Memory B cell (primary cell): ENCODE data around the gene ALDH7A1.
"Not testable (repeated sequence)": the region's sequence is repeated elsewhere in the genome, so short reads cannot be mapped to it uniquely, and the experiment has no call there.

Experiments used
- ATAC-seq: fragments of 150-1000 bp; cut with Tn5 transposase; 2 replicates; pipeline ENCODE4 v1.10.0; 2021; ENCODE audit warnings: low read depth, mild to moderate bottlenecking, moderate library complexity
- DNase-seq, 2 donors: peaks; one replicate each; pipeline ENCODE4 v3.0.0; 2022; ENCODE audit warnings: low spot score in 2 of 2
- H3K27ac Mint-ChIP-seq: one replicate; pipeline ENCODE4 v1.8.0; 2022; ENCODE audit warnings: mild to moderate bottlenecking, moderate library complexity, mixed read lengths
- H3K27me3 Mint-ChIP-seq: one replicate; pipeline ENCODE4 v1.8.0; 2022; ENCODE audit warnings: mixed read lengths
- H3K36me3 Mint-ChIP-seq: one replicate; pipeline ENCODE4 v1.8.0; 2022; ENCODE audit warnings: mild to moderate bottlenecking, mixed read lengths
- H3K4me1 Mint-ChIP-seq: one replicate; pipeline ENCODE4 v1.8.0; 2022; ENCODE audit warnings: mixed read lengths
- H3K4me3 Mint-ChIP-seq: one replicate; pipeline ENCODE4 v1.8.0; 2022; ENCODE audit warnings: mild to moderate bottlenecking, moderate library complexity, mixed read lengths
- H3K9me3 Mint-ChIP-seq: one replicate; pipeline ENCODE4 v1.8.0; 2022; ENCODE audit warnings: mixed read lengths

Gene ALDH7A1

DNA sequence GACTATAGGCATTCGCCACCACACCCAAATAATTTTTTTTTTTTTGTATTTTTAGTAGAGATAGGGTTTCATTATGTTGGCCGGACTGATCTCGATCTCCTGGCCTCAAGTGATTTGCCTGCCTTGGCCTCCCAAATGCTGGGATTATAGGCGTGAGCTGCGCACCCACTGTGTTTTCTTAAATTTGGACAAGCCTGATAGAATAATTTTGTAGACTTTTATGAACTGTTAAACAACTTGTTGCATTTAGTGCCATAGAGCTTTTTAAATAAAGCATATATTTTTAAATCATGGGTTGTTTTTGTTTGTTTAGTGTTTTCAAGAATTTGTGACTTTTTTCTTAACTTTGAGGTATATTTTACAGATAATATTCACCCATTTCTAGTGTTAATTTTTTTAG lies 10.5 kb upstream of the ALDH7A1 start:
- DNase-seq = no peak
- peaks cover 17% of the 10 kb centered on the region for H3K36me3 Mint-ChIP-seq
- no peak overlapping the region for H3K4me3 Mint-ChIP-seq

DNA sequence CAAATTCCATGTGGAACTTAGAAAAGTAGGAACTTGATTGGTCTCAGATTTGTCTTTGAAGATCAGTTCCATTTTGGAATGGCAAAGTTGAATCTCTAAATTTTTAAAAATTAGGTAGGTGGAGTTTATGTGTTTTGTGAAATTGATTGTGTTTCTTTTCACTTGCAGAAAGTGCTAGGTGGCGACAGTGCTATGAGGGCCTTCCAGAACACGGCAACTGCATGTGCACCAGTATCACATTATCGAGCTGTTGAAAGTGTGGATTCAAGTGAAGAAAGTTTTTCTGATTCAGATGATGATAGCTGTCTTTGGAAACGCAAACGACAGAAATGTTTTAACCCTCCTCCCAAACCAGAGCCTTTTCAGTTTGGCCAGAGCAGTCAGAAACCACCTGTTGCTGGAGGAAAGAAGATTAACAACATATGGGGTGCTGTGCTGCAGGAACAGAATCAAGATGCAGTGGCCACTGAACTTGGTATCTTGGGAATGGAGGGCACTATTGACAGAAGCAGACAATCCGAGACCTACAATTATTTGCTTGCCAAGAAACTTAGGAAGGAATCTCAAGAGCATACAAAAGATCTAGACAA lies 8.5 kb upstream of the ALDH7A1 start:
- Mint-ChIP-seq H3K9me3 (no peaks in the 10 kb centered on the region), H3K4me3 (no peak overlapping the region), H3K4me1 (peaks cover 17% of the 10 kb centered on the region), H3K36me3 (peaks cover 12% of the 10 kb centered on the region), H3K27ac (peak overlapping the region; percentile 82), H3K27me3 (no peaks in the 10 kb centered on the region)
- DNase-seq (no peak), ATAC-seq (no peak)

More for the DNA sequence above, 10.5 kb upstream of the ALDH7A1 start:
- no peaks in the 10 kb centered on the region for H3K9me3 Mint-ChIP-seq
- H3K27ac Mint-ChIP-seq = peak overlapping the region; percentile 16
- H3K27me3 Mint-ChIP-seq = no peaks in the 10 kb centered on the region
- ATAC-seq = no peak
- peaks cover 18% of the 10 kb centered on the region for H3K4me1 Mint-ChIP-seq

DNA sequence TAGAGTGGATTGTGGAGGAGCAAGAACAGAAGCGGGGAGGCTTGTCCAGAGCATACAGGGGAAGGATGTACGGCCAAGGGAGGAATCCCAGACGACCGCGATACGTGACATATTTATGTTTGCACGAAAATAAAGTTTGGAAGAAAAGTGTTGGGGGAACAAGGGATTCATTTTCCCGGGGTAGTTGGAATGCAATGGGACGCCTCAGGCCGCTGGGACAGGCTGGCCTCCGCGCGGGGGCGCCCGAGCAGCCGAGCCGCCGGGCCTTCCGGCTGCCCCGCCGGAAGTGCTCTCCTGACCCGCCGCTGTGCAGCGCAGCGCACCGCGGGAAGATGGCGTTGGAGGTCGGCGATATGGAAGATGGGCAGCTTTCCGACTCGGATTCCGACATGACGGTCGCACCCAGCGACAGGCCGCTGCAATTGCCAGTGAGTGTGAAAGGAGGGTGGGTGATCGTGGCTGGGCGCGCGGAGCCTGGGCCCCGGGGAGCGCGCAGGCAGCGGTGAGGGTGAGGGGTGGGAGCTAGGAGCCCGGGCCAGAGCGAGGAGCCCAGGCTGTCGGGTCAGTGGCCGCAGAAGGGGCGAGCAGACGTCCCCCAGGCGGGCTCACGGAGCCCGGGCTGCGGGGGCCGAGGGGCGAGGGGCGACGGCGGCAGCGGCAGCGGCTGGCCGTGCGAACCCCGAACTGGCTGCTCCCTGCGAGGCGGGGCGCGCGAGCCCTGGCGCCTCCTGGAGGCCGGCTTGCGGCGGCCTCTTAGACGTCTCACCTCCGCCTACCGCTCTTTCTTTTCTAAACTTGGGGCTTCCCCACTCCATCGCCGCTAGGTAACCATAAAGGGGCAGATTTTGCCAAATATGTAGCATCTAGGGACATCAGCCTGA lies 5.9 kb upstream of the ALDH7A1 start, which contains the start of gene PHAX:
Gene PHAX, plus strand, starts transcription at position 317 of the 881 bp plus-strand sequence. Its CDS starts 16 bp downstream, at position 333.
- Mint-ChIP-seq H3K9me3 (no peaks in the 10 kb centered on the region), H3K4me1 (peaks cover 12% of the 10 kb centered on the region), H3K27me3 (no peaks in the 10 kb centered on the region), H3K36me3 (peaks cover 10% of the 10 kb centered on the region), H3K27ac (peak within 1 kb of the TSS; percentile 52), H3K4me3 (peak within 1 kb of the TSS; percentile 92)
- DNase-seq (peak; percentile 73 to 74), ATAC-seq (peak; percentile 90)

DNA sequence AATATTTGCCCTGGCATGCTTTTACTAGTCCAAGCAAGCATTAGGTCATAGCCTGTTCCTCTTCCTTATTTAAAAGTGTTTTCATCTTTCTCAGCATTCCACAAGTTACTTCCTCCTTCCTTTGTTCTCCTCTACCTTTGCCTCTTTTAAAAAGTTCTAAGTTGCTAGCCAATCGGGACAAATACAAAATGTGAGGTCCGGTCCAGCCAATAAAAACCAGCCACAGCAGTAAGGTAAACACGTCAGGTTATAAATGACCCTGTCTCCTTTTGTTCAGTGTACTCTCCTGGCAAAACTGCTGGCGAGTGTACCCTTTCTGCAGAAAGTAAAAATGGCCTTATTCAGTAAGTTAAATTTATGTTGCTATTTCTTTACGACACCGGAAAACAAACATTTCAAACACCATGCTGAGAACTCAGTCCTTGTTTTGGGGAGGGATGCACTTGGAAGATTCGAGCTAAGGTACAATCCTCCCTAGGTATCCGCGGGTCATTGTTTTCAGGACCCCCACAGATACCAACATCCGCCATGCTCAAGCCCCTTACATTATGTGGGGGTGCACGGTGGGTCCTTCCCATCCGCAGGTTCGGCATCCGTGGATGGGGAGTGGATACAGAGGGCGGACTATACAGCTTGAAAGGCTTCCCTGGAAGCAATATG lies 5.1 kb upstream of the ALDH7A1 start:
- not testable (repeated sequence) for ATAC-seq, H3K9me3 Mint-ChIP-seq, DNase-seq, H3K27me3 Mint-ChIP-seq, H3K36me3 Mint-ChIP-seq
- Mint-ChIP-seq H3K27ac (peak overlapping the region; percentile 52), H3K4me3 (peak overlapping the region; percentile 92), H3K4me1 (peaks cover 14% of the 10 kb centered on the region)

DNA sequence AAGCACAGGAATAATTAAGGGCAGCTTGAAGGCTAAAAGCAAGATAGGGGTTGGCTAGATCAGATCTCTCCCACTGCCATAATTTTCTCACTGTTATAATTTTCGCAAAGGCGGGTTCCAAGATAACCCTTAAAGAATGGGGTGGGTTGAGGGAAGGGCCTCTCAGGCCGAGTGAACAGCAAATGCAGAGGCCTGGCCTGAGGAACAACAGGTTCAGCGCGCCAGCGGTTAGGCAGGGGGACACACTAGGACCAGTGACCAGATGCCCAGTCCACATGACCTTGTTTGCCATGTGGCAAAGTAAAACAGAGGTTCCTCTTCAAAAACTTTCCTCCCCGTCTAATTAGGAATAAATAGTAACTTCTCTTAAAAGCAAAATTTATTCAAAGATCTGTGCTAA lies 4.5 kb upstream of the ALDH7A1 start:
- Mint-ChIP-seq H3K4me1 (peaks cover 19% of the 10 kb centered on the region), H3K9me3 (no peaks in the 10 kb centered on the region), H3K4me3 (no peak overlapping the region), H3K27me3 (no peaks in the 10 kb centered on the region), H3K36me3 (peaks cover 9% of the 10 kb centered on the region), H3K27ac (no peak overlapping the region)
- ATAC-seq (no peak), DNase-seq (no peak)

DNA sequence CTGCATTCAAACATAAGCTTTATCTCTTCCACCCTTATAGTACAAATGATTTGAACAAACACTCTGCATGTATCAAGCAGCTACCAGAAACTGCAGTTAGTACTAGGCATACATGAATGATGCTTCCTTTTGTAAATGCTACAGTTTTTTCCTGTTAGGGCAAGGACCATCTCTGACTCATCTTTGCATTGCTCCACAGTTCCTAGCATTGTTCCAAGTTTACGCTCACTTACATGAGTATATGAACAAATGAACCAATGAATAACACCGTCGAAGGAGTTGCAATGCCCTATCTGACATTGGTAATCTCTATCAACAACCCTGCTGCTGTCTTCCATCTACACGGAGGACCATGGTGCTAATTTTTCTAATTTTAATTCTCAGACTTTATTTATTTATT lies 2.1 kb upstream of the ALDH7A1 start:
- no peak overlapping the region for H3K27ac Mint-ChIP-seq
- ATAC-seq (no peak), DNase-seq (no peak)
- peaks cover 5% of the 10 kb centered on the region for H3K27me3 Mint-ChIP-seq
- no peaks in the 10 kb centered on the region for H3K9me3 Mint-ChIP-seq
- peaks cover 14% of the 10 kb centered on the region for H3K4me1 Mint-ChIP-seq
- no peaks in the 10 kb centered on the region for H3K36me3 Mint-ChIP-seq
- no peak overlapping the region for H3K4me3 Mint-ChIP-seq

DNA sequence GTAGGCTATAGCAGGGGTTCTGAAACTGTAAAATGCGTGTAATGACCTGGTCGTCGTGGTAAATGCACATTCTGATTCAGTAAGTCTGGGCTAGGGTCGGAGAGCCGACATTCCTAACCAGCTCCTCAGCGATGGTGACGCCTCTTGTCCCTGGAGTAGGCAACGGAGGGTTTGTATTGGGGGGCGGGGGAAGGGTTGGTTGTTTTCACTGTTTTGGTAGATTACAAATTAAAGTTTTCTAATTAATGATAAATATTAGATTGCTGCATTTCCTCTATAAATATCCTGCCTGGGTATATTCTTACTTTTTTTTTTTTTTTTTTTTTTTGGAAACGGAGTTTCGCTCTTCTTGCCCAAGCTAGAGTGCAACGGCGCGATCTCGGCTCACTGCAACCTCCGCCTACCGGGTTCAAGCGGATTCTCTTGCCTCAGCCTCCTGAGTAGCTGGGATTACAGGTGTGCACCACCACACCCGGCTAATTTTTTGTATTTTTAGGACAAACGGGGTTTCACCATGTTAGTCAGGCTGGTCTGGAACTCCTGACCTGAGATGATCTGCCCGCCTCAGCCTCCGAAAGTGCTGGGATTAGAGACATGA lies 566 bp upstream of the ALDH7A1 start:
- Mint-ChIP-seq H3K4me1 (peaks cover 14% of the 10 kb centered on the region), H3K4me3 (peak overlapping the region; percentile 91), H3K27me3 (peaks cover 5% of the 10 kb centered on the region), H3K27ac (no peak overlapping the region), H3K36me3 (no peaks in the 10 kb centered on the region), H3K9me3 (no peaks in the 10 kb centered on the region)
- ATAC-seq (peak; percentile 19), DNase-seq (no peak)

DNA sequence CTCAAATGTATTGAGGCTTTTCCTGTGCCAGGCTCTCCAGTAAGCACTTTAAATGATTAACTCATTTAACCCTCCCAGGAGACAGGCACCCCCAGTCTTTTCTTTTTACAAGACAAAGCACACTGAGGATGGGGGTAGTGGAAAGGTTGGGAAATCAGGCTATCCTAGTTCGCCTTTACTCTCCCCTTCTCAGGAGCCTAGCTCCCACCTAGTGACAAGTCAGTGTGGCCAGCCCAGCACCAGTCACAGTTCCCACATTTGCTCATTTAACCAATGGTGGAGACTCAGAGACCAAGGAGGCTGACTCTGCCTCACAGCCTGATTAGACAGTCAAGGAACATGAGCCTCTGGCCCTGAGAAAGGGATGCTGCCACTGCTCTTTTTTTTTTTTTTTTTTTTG lies 3.5 kb downstream of the ALDH7A1 start:
- peaks cover 1% of the 10 kb centered on the region for H3K36me3 Mint-ChIP-seq
- no peak overlapping the region for H3K27ac Mint-ChIP-seq
- H3K27me3 Mint-ChIP-seq = peaks cover 5% of the 10 kb centered on the region
- no peaks in the 10 kb centered on the region for H3K9me3 Mint-ChIP-seq
- ATAC-seq (no peak), DNase-seq (no peak)
- H3K4me3 Mint-ChIP-seq = no peak overlapping the region
- H3K4me1 Mint-ChIP-seq = peaks cover 11% of the 10 kb centered on the region

DNA sequence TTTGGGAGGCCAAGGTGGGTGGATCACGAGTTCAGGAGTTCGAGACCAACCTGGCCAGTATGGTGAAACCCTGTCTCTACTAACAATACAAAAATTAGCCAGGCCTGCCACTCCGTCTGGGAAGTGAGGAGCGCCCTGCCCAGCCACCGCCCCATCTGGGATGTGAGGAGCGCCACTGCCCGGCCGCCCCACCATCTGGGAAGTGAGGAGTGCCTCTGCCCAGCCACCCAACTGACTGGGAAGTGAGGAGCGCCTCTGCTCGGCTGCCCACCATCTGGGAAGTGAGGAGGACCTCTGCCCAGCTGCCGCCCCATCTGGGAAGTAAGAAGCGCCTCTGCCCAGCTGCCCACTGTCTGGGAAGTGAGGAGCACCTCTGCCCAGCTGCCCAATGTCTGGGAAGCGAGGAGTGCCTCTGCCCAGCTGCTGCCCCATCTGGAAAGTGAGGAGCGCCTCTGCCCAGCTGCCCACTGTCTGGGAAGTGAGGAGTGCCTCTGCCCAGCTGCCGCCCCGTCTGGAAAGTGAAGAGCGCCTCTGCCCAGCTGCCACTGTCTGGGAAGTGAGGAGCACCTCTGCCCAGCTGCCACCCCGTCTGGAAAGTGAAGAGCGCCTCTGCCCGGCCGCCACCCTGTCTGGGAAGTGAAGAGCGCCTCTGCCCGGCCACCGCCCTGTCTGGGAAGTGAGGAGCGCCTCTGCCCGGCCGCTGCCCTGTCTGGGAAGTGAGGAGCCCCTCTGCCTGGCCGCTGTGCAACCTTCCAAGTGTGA lies 5.3 kb downstream of the ALDH7A1 start:
- no peak overlapping the region for H3K27ac Mint-ChIP-seq
- no peaks in the 10 kb centered on the region for H3K9me3 Mint-ChIP-seq
- peaks cover 3% of the 10 kb centered on the region for H3K36me3 Mint-ChIP-seq
- ATAC-seq = no peak
- no peak for DNase-seq
- H3K4me1 Mint-ChIP-seq = peaks cover 5% of the 10 kb centered on the region
- no peak overlapping the region for H3K4me3 Mint-ChIP-seq
- H3K27me3 Mint-ChIP-seq = peaks cover 7% of the 10 kb centered on the region

DNA sequence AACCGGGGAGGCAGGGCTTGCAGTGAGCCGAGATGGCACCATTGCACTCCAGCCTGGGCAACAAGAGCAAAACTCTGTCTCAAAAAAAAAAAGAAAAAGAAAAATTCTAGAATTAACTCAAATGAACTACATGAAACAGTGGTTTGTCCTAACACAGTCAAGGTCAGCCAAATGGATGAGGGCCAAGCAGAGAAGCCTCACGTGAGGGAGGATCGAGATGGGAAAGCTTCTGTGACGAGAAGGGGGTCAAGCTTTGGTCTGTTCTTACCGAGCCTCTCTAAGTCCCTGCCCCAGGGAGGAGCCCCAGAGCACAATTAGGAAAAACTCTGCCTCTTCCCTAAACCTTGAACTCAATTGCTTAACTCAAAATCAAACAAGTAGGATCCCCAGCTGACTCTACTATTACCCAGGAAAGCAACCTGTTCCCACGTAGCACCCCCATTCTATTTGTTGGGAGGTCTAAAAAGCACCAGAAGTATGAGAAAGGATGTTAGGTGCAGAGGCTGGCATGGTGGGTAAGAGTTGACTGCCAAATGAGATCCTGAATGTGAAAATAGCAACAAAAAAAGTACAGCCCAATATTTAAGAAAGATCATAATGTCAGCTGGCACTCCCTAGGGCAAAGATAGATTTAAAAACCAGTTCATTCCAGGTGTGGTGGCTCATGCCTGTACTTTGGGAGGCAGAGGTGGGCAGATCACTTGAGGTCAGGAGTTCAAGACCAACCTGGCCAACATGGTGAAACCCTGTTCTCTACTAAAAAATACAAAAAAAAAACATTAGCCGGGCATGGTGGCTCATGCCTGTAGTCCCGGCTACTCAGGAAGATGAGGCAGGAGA lies 7.2 kb downstream of the ALDH7A1 start:
- H3K27ac Mint-ChIP-seq = no peak overlapping the region
- peaks cover 3% of the 10 kb centered on the region for H3K27me3 Mint-ChIP-seq
- ATAC-seq (no peak), DNase-seq (no peak)
- no peaks in the 10 kb centered on the region for H3K4me1 Mint-ChIP-seq
- peaks cover 3% of the 10 kb centered on the region for H3K36me3 Mint-ChIP-seq
- H3K4me3 Mint-ChIP-seq = no peak overlapping the region
- H3K9me3 Mint-ChIP-seq = no peaks in the 10 kb centered on the region

DNA sequence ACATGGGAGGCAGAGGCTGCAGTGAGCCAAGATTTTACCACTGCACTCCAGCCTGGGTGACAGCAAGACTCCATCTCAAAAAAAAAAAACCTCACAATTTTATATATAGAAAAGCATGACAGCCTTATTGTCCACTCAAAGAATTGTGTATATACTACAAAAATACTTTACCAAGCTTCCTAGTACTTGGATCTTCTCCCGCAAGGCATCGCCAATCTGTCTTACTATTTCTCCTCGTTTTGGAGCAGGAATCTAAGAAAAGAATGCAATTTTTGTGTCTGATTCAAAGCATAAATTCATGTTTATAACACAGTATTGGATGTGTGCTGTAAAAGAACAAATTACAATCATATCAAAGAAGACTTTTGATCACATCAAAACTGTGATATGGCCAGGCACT lies 11.3 kb downstream of the ALDH7A1 start:
- H3K4me3 Mint-ChIP-seq = no peak overlapping the region
- ATAC-seq = no peak

DNA sequence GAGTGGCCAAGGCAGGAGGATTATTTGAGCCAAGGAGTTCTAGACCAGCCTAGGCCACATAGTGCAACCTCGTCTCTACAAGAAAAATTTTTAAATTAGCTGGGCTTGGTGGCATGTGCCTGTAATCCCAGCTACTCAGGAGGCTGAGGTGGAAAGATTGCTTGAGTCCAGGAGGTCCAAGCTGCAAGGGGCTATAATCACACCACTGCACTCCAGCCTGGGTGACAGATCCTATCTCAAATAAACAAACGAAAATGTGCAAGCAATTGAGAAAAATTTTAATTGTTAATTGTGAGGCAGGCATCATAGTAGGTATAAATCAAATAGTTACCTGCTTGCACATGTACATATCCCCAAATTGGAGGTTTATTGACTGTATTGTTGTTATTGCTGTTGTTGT lies 15.3 kb downstream of the ALDH7A1 start:
- no peak overlapping the region for H3K27ac Mint-ChIP-seq
- H3K27me3 Mint-ChIP-seq = peaks cover 1% of the 10 kb centered on the region
- DNase-seq = no peak
- H3K4me3 Mint-ChIP-seq = no peak overlapping the region
- H3K9me3 Mint-ChIP-seq = no peaks in the 10 kb centered on the region
- H3K4me1 Mint-ChIP-seq = no peaks in the 10 kb centered on the region
- H3K36me3 Mint-ChIP-seq = no peaks in the 10 kb centered on the region
- ATAC-seq = no peak

More for the DNA sequence above, 11.3 kb downstream of the ALDH7A1 start:
- Mint-ChIP-seq H3K27ac (no peak overlapping the region), H3K36me3 (peaks cover 3% of the 10 kb centered on the region), H3K27me3 (peaks cover 3% of the 10 kb centered on the region), H3K9me3 (no peaks in the 10 kb centered on the region), H3K4me1 (no peaks in the 10 kb centered on the region)
- DNase-seq = no peak

DNA sequence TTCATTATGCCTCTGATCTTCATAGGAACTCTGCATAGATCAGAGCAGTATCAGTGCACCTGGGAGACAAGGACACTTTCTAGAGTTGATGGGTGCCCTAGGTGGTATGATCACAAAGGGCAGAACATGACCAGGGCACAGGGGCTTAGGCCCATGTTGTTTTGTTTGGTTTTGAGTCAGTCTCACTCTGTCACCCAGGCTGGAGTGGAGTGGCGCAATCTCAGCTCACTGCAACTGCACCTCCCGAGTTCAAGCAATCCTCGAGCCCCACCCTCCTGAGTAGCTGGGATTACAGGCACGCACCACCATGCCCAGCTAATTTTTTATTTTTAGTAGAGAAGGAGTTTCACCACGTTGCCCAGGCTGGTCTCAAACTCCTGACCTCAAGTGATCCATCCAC lies 17.6 kb downstream of the ALDH7A1 start:
- H3K36me3 Mint-ChIP-seq = no peaks in the 10 kb centered on the region
- H3K4me3 Mint-ChIP-seq = no peak overlapping the region
- H3K4me1 Mint-ChIP-seq = no peaks in the 10 kb centered on the region
- no peak for ATAC-seq
- no peaks in the 10 kb centered on the region for H3K27me3 Mint-ChIP-seq
- no peak overlapping the region for H3K27ac Mint-ChIP-seq
- no peak for DNase-seq
- no peaks in the 10 kb centered on the region for H3K9me3 Mint-ChIP-seq
